ENCODE measurements around the gene TLR8.

DNA sequence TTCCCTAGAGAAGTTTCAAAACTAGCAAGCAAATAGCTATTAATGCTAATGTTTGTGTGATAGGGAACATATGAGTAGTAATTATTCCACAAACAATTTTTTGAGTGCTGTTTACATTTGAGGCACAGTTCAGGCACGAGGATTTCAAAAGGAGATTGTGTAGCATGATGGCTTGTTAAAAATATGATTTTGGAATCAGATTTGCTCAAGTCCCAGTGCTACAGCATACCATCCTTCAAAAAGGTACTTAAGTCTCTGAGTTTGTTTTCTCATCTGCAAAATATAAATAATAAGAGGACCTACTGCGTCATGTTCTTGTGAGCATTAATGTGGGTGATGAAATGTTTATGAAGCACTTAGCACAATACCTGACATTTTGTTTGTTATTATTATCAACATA lies 11.3 kb downstream of the TLR8 start:
- TF ChIP-seq, protein P1, sequence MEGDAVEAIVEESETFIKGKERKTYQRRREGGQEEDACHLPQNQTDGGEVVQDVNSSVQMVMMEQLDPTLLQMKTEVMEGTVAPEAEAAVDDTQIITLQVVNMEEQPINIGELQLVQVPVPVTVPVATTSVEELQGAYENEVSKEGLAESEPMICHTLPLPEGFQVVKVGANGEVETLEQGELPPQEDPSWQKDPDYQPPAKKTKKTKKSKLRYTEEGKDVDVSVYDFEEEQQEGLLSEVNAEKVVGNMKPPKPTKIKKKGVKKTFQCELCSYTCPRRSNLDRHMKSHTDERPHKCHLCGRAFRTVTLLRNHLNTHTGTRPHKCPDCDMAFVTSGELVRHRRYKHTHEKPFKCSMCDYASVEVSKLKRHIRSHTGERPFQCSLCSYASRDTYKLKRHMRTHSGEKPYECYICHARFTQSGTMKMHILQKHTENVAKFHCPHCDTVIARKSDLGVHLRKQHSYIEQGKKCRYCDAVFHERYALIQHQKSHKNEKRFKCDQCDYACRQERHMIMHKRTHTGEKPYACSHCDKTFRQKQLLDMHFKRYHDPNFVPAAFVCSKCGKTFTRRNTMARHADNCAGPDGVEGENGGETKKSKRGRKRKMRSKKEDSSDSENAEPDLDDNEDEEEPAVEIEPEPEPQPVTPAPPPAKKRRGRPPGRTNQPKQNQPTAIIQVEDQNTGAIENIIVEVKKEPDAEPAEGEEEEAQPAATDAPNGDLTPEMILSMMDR (IDR thresholded peaks at IDR 0.05), result no peak
- no peak for TF ChIP-seq POLR2A (IDR thresholded peaks at IDR 0.05)

Data from heart left ventricle (tissue), 13 donors.